Measurements from ENCODE around the gene ELP5. TPM values are rescaled to one million over a fixed set of nuclear protein-coding genes. Genes with fewer than 3 reads are reported as not detected.

Gene ELP5
- total RNA-seq, 1 donor, result 21.7 TPM

- peak overlapping the region; percentile 51 for H2AFZ ChIP-seq (ENCODE audit: low read length)
- H3K4me1 ChIP-seq (ENCODE audit: insufficient read depth, low read length), result peaks cover 19% of the 10 kb centered on the region
- H3K79me2 ChIP-seq (ENCODE audit: insufficient read depth, low read length), result no peaks in the 10 kb centered on the region
- no peak overlapping the region for H3K27ac ChIP-seq (ENCODE audit: low read depth, low read length)
- peaks cover 25% of the 10 kb centered on the region for H3K36me3 ChIP-seq (ENCODE audit: insufficient read depth, low read length)
- peak; percentile 90 for DNase-seq (ENCODE audit: insufficient read length, low spot score, missing footprints)
- H3K27me3 ChIP-seq (ENCODE audit: insufficient read depth, low read length), result peaks cover 15% of the 10 kb centered on the region
- TF ChIP-seq CTCF (IDR thresholded peaks at IDR 0.05; ENCODE audit: extremely low read depth, low read depth, low read length), result no peak
- H4K20me1 ChIP-seq (ENCODE audit: insufficient read depth, low read length), result no peaks in the 10 kb centered on the region
- H3K4me2 ChIP-seq (ENCODE audit: insufficient read depth, low read length), result peak overlapping the region; percentile 77
- peak overlapping the region; percentile 67 for H3K4me3 ChIP-seq (ENCODE audit: insufficient read depth, low read length)
- no peaks in the 10 kb centered on the region for H3K9me3 ChIP-seq (ENCODE audit: low read depth, low read length)
Measured at GRCh38 chr17:7260651-7261378, 8.8 kb downstream of the ELP5 start.

- Histone ChIP-seq H3K9me3 (ENCODE audit: low read depth, low read length) (no peaks in the 10 kb centered on the region), H3K4me3 (ENCODE audit: insufficient read depth, low read length) (peak overlapping the region; percentile 67), H4K20me1 (ENCODE audit: insufficient read depth, low read length) (no peaks in the 10 kb centered on the region), H3K79me2 (ENCODE audit: insufficient read depth, low read length) (no peaks in the 10 kb centered on the region), H3K4me1 (ENCODE audit: insufficient read depth, low read length) (peaks cover 19% of the 10 kb centered on the region), H3K4me2 (ENCODE audit: insufficient read depth, low read length) (peak overlapping the region; percentile 77), H3K36me3 (ENCODE audit: insufficient read depth, low read length) (peaks cover 18% of the 10 kb centered on the region), H2AFZ (ENCODE audit: low read length) (peak overlapping the region; percentile 51), H3K27me3 (ENCODE audit: insufficient read depth, low read length) (peaks cover 15% of the 10 kb centered on the region), H3K27ac (ENCODE audit: low read depth, low read length) (no peak overlapping the region)
- TF ChIP-seq CTCF (IDR thresholded peaks at IDR 0.05; ENCODE audit: extremely low read depth, low read depth, low read length), result no peak
- DNase-seq (ENCODE audit: insufficient read length, low spot score, missing footprints), result peak; percentile 82
Measured at GRCh38 chr17:7261379-7262191, 9.6 kb downstream of the ELP5 start.

GRCh38 chr17:7262192-7262934, 10.3 kb downstream of the ELP5 start, which contains the start of gene CLDN7:
Gene CLDN7 (minus strand): TSS chr17:7262478. CDS start chr17:7262043, 435 bp downstream.
- H3K4me3 ChIP-seq (ENCODE audit: insufficient read depth, low read length), result peak within 1 kb of the TSS; percentile 67
- no peaks in the 10 kb centered on the region for H3K9me3 ChIP-seq (ENCODE audit: low read depth, low read length)
- no peaks in the 10 kb centered on the region for H3K79me2 ChIP-seq (ENCODE audit: insufficient read depth, low read length)
- no peak for TF ChIP-seq CTCF (IDR thresholded peaks at IDR 0.05; ENCODE audit: extremely low read depth, low read depth, low read length)
- no peak for DNase-seq (ENCODE audit: insufficient read length, low spot score, missing footprints)
- H2AFZ ChIP-seq (ENCODE audit: low read length), result peak within 1 kb of the TSS; percentile 88
- H3K27ac ChIP-seq (ENCODE audit: low read depth, low read length), result no peak within 1 kb of the TSS
- peak within 1 kb of the TSS; percentile 77 for H3K4me2 ChIP-seq (ENCODE audit: insufficient read depth, low read length)
- peaks cover 12% of the 10 kb centered on the region for H3K36me3 ChIP-seq (ENCODE audit: insufficient read depth, low read length)
- peaks cover 15% of the 10 kb centered on the region for H3K27me3 ChIP-seq (ENCODE audit: insufficient read depth, low read length)
- H4K20me1 ChIP-seq (ENCODE audit: insufficient read depth, low read length), result no peaks in the 10 kb centered on the region
- H3K4me1 ChIP-seq (ENCODE audit: insufficient read depth, low read length), result peaks cover 19% of the 10 kb centered on the region

Measured in osteoblast (primary cell).